ENCODE data around the gene NACC1.

Gene NACC1

DNA sequence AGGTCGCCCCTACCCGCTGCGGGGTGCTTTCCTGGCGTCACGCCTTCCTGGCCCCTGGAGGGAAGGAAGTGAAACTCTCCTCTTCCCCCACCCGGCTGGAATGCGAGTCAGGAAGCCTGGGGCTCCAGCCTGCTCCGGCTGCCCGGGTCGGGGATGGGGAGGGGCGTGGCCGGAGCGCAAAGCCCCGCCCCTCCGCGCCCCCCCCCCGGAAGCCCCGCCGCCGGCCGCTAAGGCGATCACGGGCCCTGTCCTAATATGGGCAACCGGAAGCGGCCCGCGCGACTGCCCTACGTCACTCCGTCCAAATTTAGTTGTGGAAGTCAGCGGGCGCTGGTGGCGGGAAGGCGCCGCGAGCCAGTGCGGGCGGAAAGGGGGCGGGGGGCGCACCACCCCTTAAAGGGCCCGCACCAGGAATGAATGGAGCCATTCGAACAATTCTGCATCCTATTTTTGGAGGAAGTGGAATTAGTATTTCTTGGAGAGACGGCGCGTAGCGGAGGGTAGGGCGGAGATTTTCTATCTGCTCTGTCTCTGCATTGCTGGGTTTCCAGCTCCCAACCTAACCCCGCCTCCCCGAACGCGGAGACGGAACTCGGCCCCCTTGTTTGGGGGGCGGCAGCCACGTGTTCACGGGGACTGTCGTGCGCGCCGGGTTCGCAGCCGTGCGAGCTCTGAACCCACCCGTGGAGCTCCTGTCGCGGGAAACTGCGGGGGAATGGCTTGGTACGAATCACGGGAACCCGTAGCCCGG is 33.7 kb downstream of the NACC1 start:
- TF ChIP-seq, protein P1, sequence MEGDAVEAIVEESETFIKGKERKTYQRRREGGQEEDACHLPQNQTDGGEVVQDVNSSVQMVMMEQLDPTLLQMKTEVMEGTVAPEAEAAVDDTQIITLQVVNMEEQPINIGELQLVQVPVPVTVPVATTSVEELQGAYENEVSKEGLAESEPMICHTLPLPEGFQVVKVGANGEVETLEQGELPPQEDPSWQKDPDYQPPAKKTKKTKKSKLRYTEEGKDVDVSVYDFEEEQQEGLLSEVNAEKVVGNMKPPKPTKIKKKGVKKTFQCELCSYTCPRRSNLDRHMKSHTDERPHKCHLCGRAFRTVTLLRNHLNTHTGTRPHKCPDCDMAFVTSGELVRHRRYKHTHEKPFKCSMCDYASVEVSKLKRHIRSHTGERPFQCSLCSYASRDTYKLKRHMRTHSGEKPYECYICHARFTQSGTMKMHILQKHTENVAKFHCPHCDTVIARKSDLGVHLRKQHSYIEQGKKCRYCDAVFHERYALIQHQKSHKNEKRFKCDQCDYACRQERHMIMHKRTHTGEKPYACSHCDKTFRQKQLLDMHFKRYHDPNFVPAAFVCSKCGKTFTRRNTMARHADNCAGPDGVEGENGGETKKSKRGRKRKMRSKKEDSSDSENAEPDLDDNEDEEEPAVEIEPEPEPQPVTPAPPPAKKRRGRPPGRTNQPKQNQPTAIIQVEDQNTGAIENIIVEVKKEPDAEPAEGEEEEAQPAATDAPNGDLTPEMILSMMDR (IDR thresholded peaks at IDR 0.05; ENCODE audit: extremely low read depth, missing control alignments): no peak
- peak; percentile 96 for DNase-seq (ENCODE audit: low spot score)

GRCh38 chr19:13152356-13152973 is 34.4 kb downstream of the NACC1 start:
- DNase-seq (ENCODE audit: low spot score): no peak
- TF ChIP-seq, protein P1 (IDR thresholded peaks at IDR 0.05; ENCODE audit: extremely low read depth, missing control alignments): no peak

DNA sequence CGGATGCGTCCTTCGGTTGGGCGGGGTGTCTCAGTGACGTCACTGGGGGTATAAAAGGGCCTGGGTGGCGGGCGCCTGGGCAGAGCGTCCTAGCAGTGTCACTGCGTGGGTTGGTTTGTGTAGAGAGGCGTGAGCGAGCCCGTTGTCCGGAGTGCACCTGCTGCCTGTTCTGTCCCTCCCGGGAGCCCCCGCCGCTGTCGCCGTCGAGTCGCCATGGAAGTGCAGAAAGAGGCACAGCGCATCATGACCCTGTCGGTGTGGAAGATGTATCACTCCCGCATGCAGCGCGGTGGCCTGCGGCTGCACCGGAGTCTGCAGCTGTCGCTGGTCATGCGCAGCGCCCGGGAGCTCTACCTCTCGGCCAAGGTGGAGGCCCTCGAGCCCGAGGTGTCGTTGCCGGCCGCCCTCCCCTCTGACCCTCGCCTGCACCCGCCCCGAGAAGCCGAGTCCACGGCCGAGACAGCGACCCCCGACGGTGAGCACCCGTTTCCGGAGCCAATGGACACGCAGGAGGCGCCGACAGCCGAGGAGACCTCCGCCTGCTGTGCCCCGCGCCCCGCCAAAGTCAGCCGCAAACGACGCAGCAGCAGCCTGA is 35.0 kb downstream of the NACC1 start:
- TF ChIP-seq, protein P1 (IDR thresholded peaks at IDR 0.05; ENCODE audit: extremely low read depth, missing control alignments): peak; percentile 44
- DNase-seq (ENCODE audit: low spot score): peak; percentile 94

- TF ChIP-seq, protein P1 (IDR thresholded peaks at IDR 0.05; ENCODE audit: extremely low read depth, missing control alignments): peak; percentile 6
- no peak for DNase-seq (ENCODE audit: low spot score)
Observed at GRCh38 chr19:13153569-13154240, 35.6 kb downstream of the NACC1 start.

GRCh38 chr19:13154241-13154778 is 36.2 kb downstream of the NACC1 start:
- TF ChIP-seq, protein P1 (IDR thresholded peaks at IDR 0.05; ENCODE audit: extremely low read depth, missing control alignments): no peak
- peak; percentile 69 for DNase-seq (ENCODE audit: low spot score)

GRCh38 chr19:13154911-13155471 is 36.9 kb downstream of the NACC1 start:
- TF ChIP-seq, protein P1 (IDR thresholded peaks at IDR 0.05; ENCODE audit: extremely low read depth, missing control alignments): peak; percentile 41
- DNase-seq (ENCODE audit: low spot score): peak; percentile 76
